HepG2 (cell line): Measurements from ENCODE around the gene NEK11. TPM values are rescaled to one million over a fixed set of nuclear protein-coding genes. Genes with fewer than 3 reads are reported as not detected.

Experiments used
- ATAC-seq: fragments of 200-7000 bp; cut with Tn5 transposase; 3 replicates; pipeline ENCODE4 v1.9.1; 2020; ENCODE audit warnings: mild to moderate bottlenecking, moderate library complexity
- BruUV-seq: library from RNA; stranded (reverse); fragments of 400-500 nt; replicated peaks from 2 replicates; lab custom pipeline; 2021; lab: Mats Ljungman, UMichigan
- CTCF ChIA-PET: fragments of 300-600 bp; formaldehyde crosslinking; extraction: SDS; loops from one replicate; lab custom pipeline; 2021; ENCODE audit warnings: low total read pairs, inconsistent platforms, low intra/inter-chr PET ratio; lab: Yijun Ruan, JAX
- POLR2A ChIA-PET: fragments of 350-600 bp; sonication (Branson Sonifier 250); formaldehyde crosslinking; loops from one replicate; lab custom pipeline; 2020; ENCODE audit warnings: antibody characterized with exemption, inconsistent platforms; lab: Yijun Ruan, JAX
- DNase-seq: peaks from one replicate; pipeline ENCODE4 v3.0.0-alpha.2; 2015; ENCODE audit warnings: low spot score
- FAIRE-seq: peaks from 3 replicates; lab custom pipeline; 2011; peaks lifted over from hg19 to GRCh38; lab: Jason Lieb, UNC
- H2AFZ ChIP-seq: one replicate; pipeline ENCODE4 v1.6.1; 2011; ENCODE audit warnings: low read length, inconsistent platforms
- H3K27ac ChIP-seq: fragments of 300-600 bp; 3 replicates; pipeline ENCODE4 v1.8.0; 2011; ENCODE audit warnings: mixed run types, mild to moderate bottlenecking, mixed read lengths, low read length, inconsistent platforms; ENCODE audit not compliant: insufficient read depth; ENCODE audit errors: extremely low read length
- H3K27me3 ChIP-seq, 2 experiments: fragments of 200-600 bp in 1 of 2; 2 replicates in 1 of 2; 3 replicates in 1 of 2; pipeline versions ENCODE4 v1.6.0 to v1.8.0; 2011; ENCODE audit warnings: low read length in 2 of 2, mild to moderate bottlenecking in 2 of 2, moderate library complexity in 2 of 2, inconsistent platforms in 1 of 2; ENCODE audit not compliant: insufficient read depth in 2 of 2, control insufficient read depth in 1 of 2
- H3K36me3 ChIP-seq, 2 experiments: fragments of 200-600 bp in 1 of 2; replicated peaks in 1 of 2; 2 replicates in 1 of 2; 3 replicates in 1 of 2; pipeline versions ENCODE4 v1.5.1 to v1.8.0; 2011; ENCODE audit warnings: low read length in 2 of 2, inconsistent platforms in 1 of 2; ENCODE audit not compliant: insufficient read depth in 2 of 2, control insufficient read depth in 1 of 2
- H3K4me1 ChIP-seq: 2 replicates; pipeline ENCODE4 v1.5.1; 2012; ENCODE audit warnings: low read length, inconsistent platforms; ENCODE audit not compliant: insufficient read depth
- H3K4me2 ChIP-seq: 2 replicates; pipeline ENCODE4 v1.6.0; 2011; ENCODE audit warnings: low read depth, low read length, inconsistent platforms
- H3K4me3 ChIP-seq, 3 experiments: fragments of 200-600 bp in 1 of 3; sonication (generic), shearing (Covaris generic) in 1 of 3; replicated peaks in 1 of 3; 2 replicates each; pipeline ENCODE4 v1.5.1; 2011 to 2016; ENCODE audit warnings: low read length in 3 of 3, inconsistent platforms in 2 of 3, low read depth in 2 of 3, mild to moderate bottlenecking in 2 of 3, control low read depth in 1 of 3, mixed read lengths in 1 of 3; ENCODE audit not compliant: insufficient read depth in 1 of 3
- H3K79me2 ChIP-seq: one replicate; pipeline ENCODE4 v1.6.1; 2011; ENCODE audit warnings: low read length, inconsistent platforms; ENCODE audit not compliant: insufficient read depth
- H3K9ac ChIP-seq: 2 replicates; pipeline ENCODE4 v1.6.0; 2011; ENCODE audit warnings: mild to moderate bottlenecking, low read depth, low read length, inconsistent platforms; ENCODE audit not compliant: insufficient read depth
- H3K9me3 ChIP-seq: 2 replicates; pipeline ENCODE4 v1.5.1; 2012; ENCODE audit warnings: mild to moderate bottlenecking, low read length
- H4K20me1 ChIP-seq: 2 replicates; pipeline ENCODE4 v1.6.0; 2011; ENCODE audit warnings: inconsistent platforms, mild to moderate bottlenecking, low read length, moderate library complexity; ENCODE audit not compliant: insufficient read depth
- MED13 ChIP-seq: sonication (generic); formaldehyde crosslinking; IDR thresholded peaks from 2 replicates; pipeline ENCODE4 v1.5.0; 2020; ENCODE audit warnings: missing genetic modification reagents
- POGZ ChIP-seq: sonication (generic); formaldehyde crosslinking; IDR thresholded peaks from 2 replicates; pipeline ENCODE4 v1.4.0; 2020; ENCODE audit warnings: mild to moderate bottlenecking, missing genetic modification reagents
- PTBP1 ChIP-seq: fragments of 200-400 bp; formaldehyde crosslinking; IDR thresholded peaks from 2 replicates; pipeline ENCODE4 v1.6.1; 2018; ENCODE audit warnings: low read length, low read depth; ENCODE audit not compliant: poor library complexity, severe bottlenecking
- STAG1 ChIP-seq: sonication (generic); formaldehyde crosslinking; IDR thresholded peaks from 2 replicates; pipeline ENCODE4 v1.4.0; 2020; ENCODE audit warnings: missing genetic modification reagents
- ZBTB42 ChIP-seq: sonication (generic); formaldehyde crosslinking; IDR thresholded peaks from 2 replicates; pipeline ENCODE4 v1.5.0; 2020; ENCODE audit warnings: mild to moderate bottlenecking, missing genetic modification reagents
- ZNF446 ChIP-seq: sonication (generic); formaldehyde crosslinking; IDR thresholded peaks from 2 replicates; pipeline ENCODE4 v1.5.0; 2020; ENCODE audit warnings: mild to moderate bottlenecking, missing genetic modification reagents
- ZNF564 ChIP-seq: sonication (generic); formaldehyde crosslinking; IDR thresholded peaks from 2 replicates; pipeline ENCODE4 v1.8.1; 2023; ENCODE audit warnings: mild to moderate bottlenecking, missing genetic modification reagents
- WGBS: methylation state at CpG from one replicate; pipeline ENCODE4 v1.1.6; 2017; ENCODE audit warnings: low lambda C conversion rate; 5-methylcytosine and 5-hydroxymethylcytosine counted together
- in situ Hi-C: cut with HindIII; loops from 2 replicates; pipeline ENCODE4 v1.10.0; 2017; ENCODE audit warnings: low pct_unique_long_range_greater_than_20kb; ENCODE audit not compliant: extremely low pct_ligation_motif_present
- intact Hi-C: fragments of 100-400 bp; cut with micrococcal nuclease; formaldehyde crosslinking; loops from one replicate; pipeline ENCODE4 v1.10.0; 2022; ENCODE audit not compliant: unreplicated experiment
- polyA plus RNA-seq, 8 experiments: library from polyadenylated mRNA; depleted of rRNA in 3 of 8; stranded (reverse) in 7 of 8; unstranded in 1 of 8; fragments of >200 nt; fragmentation: Illumina TruSeq in 4 of 8; extraction: Trizol in 4 of 8; gene quantifications; 2 replicates each; pipeline versions ENCODE4 v1.2.1 to v1.2.3, GENCODE V29; 2011 to 2016; ENCODE audit warnings: low read depth in 4 of 8, missing spikeins in 1 of 8, mixed read lengths in 1 of 8; ENCODE audit not compliant: insufficient read depth in 1 of 8
- total RNA-seq, 5 experiments: library from RNA; depleted of rRNA; stranded (reverse); fragments of >200 nt; fragmentation: Illumina TruSeq; extraction: Trizol; gene quantifications; 2 replicates each; pipeline ENCODE4 v1.2.3, GENCODE V29; 2016; ENCODE audit warnings: low read depth in 1 of 5
- TF ChIP-seq, protein P1 (sequence below): sonication (generic); formaldehyde crosslinking; IDR thresholded peaks from 2 replicates; pipeline ENCODE4 v1.4.0; 2020; ENCODE audit warnings: low read depth, mild to moderate bottlenecking, missing genetic modification reagents
- TF ChIP-seq, protein P2 (sequence below): sonication (generic); formaldehyde crosslinking; IDR thresholded peaks from 2 replicates; pipeline ENCODE4 v1.9.0; 2021; ENCODE audit warnings: mild to moderate bottlenecking, missing genetic modification reagents

The NEK11 gene
- total and polyA plus RNA-seq, 2 of the 13 experiments (the other 11 are each of a cell fraction or from before 2014, with no cell fraction given) = 0.95 to 2.2 TPM

DNA sequence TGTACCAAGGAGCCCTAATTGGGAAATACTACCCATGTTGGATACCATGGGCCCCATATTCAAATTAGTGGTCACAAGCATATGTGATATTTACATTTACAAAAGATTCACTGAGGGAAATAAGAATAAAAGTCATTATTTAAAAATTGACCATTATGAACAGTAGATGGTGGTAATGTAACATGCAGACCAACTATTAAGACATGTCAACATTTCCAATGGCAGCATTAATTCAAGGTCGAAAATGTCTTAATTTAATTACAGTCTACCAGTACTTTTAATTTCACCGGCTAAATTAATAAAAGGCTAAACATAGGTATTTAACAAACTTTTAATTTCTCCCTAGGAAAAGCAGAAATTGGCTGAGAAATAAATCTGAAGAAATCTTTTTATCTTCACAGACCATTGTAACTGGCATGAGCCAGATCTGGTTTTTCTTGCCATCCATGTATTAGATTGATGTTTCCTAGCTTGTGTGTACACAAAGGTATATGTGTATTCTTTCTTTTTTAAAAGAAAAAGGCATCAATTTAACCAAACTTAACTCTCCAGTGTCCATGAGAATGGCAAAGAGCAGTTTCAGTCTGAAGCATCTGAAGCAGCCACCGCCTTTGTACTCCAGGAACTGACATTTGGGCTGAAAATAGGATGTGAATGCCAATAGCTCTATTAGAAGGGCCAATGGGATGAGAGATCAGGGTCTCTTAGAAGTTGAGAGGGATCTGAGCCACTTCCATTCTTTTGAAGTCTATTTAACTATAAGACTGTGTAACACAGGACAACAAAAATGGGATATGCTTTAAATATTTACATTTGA is 26.6 kb downstream of the NEK11 start:
- CTCF ChIA-PET = no interaction called here
- Histone ChIP-seq H4K20me1 (no peaks in the 10 kb centered on the region), H2AFZ (no peak overlapping the region), H3K9ac (no peak overlapping the region), H3K27ac (no peak overlapping the region), H3K4me3 (no peak overlapping the region), H3K9me3 (no peaks in the 10 kb centered on the region), H3K36me3 (no peaks in the 10 kb centered on the region), H3K79me2 (no peaks in the 10 kb centered on the region), H3K4me2 (no peak overlapping the region), H3K4me1 (peaks cover 2% of the 10 kb centered on the region; the same call in 1 of the 2 replicates), H3K27me3 (no peaks in the 10 kb centered on the region)
- TF ChIP-seq ZNF446 (CRISPR knock-in tag) (no peak), STAG1 (peak; percentile 33)
- ATAC-seq (no peak), FAIRE-seq (peak; percentile 36), DNase-seq (no peak)
- POLR2A ChIA-PET = no interaction called here
- no TSS peak for BruUV-seq
- intact Hi-C loops (no loop called here), in situ Hi-C loops (no loop called here)
- 54% methylated on average over 3 of the region's 3 CpGs for WGBS

DNA sequence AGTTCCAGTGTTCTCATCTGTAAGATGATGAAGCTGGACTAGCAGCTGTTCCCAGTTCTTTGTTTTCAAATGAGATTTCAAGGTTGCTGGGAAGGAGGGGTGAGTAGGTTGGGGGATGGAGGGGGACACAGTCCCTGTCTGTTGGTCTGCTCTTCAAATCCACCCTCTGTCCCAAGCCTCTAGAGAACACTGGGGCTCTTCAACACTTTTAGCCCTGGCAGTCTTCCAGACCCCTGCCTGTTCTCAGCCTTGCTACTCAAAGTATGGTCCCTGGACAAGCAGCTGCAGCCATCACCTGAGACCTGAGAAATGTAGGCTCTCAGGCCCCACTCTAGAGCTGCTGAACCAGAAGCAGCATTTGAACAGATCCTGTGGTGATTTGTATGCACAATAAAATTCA is 41.3 kb downstream of the NEK11 start:
- POLR2A ChIA-PET = no interaction called here
- H4K20me1 ChIP-seq = no peaks in the 10 kb centered on the region
- in situ Hi-C loops = no loop called here
- TF ChIP-seq ZNF564 (CRISPR knock-in tag) = no peak
- TF ChIP-seq ZBTB42 (CRISPR knock-in tag) = no peak
- TF ChIP-seq PTBP1 = no peak
- TF ChIP-seq, protein P1, sequence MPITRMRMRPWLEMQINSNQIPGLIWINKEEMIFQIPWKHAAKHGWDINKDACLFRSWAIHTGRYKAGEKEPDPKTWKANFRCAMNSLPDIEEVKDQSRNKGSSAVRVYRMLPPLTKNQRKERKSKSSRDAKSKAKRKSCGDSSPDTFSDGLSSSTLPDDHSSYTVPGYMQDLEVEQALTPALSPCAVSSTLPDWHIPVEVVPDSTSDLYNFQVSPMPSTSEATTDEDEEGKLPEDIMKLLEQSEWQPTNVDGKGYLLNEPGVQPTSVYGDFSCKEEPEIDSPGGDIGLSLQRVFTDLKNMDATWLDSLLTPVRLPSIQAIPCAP (CRISPR knock-in tag) = no peak
- TF ChIP-seq MED13 (CRISPR knock-in tag) = no peak
- TF ChIP-seq POGZ (CRISPR knock-in tag) = no peak
- TF ChIP-seq, protein P2, sequence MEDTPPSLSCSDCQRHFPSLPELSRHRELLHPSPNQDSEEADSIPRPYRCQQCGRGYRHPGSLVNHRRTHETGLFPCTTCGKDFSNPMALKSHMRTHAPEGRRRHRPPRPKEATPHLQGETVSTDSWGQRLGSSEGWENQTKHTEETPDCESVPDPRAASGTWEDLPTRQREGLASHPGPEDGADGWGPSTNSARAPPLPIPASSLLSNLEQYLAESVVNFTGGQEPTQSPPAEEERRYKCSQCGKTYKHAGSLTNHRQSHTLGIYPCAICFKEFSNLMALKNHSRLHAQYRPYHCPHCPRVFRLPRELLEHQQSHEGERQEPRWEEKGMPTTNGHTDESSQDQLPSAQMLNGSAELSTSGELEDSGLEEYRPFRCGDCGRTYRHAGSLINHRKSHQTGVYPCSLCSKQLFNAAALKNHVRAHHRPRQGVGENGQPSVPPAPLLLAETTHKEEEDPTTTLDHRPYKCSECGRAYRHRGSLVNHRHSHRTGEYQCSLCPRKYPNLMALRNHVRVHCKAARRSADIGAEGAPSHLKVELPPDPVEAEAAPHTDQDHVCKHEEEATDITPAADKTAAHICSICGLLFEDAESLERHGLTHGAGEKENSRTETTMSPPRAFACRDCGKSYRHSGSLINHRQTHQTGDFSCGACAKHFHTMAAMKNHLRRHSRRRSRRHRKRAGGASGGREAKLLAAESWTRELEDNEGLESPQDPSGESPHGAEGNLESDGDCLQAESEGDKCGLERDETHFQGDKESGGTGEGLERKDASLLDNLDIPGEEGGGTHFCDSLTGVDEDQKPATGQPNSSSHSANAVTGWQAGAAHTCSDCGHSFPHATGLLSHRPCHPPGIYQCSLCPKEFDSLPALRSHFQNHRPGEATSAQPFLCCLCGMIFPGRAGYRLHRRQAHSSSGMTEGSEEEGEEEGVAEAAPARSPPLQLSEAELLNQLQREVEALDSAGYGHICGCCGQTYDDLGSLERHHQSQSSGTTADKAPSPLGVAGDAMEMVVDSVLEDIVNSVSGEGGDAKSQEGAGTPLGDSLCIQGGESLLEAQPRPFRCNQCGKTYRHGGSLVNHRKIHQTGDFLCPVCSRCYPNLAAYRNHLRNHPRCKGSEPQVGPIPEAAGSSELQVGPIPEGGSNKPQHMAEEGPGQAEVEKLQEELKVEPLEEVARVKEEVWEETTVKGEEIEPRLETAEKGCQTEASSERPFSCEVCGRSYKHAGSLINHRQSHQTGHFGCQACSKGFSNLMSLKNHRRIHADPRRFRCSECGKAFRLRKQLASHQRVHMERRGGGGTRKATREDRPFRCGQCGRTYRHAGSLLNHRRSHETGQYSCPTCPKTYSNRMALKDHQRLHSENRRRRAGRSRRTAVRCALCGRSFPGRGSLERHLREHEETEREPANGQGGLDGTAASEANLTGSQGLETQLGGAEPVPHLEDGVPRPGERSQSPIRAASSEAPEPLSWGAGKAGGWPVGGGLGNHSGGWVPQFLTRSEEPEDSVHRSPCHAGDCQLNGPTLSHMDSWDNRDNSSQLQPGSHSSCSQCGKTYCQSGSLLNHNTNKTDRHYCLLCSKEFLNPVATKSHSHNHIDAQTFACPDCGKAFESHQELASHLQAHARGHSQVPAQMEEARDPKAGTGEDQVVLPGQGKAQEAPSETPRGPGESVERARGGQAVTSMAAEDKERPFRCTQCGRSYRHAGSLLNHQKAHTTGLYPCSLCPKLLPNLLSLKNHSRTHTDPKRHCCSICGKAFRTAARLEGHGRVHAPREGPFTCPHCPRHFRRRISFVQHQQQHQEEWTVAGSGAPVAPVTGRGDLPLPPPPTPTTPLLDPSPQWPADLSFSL (CRISPR knock-in tag) = no peak

More for the DNA sequence above, 41.3 kb downstream of the NEK11 start:
- Histone ChIP-seq H3K27me3 (no peaks in the 10 kb centered on the region), H3K27ac (no peak overlapping the region), H2AFZ (no peak overlapping the region), H3K4me2 (no peak overlapping the region), H3K9ac (no peak overlapping the region), H3K79me2 (no peaks in the 10 kb centered on the region), H3K9me3 (no peaks in the 10 kb centered on the region), H3K4me1 (no peaks in the 10 kb centered on the region), H3K36me3 (no peaks in the 10 kb centered on the region), H3K4me3 (no peak overlapping the region)
- DNase-seq (no peak), FAIRE-seq (no peak), ATAC-seq (no peak)
- BruUV-seq = no TSS peak
- CTCF ChIA-PET = no interaction called here
- intact Hi-C loops = no loop called here
